H1 (cell line): ENCODE results near the gene DUSP1. TPM values are rescaled to one million over a fixed set of nuclear protein-coding genes. Genes with fewer than 3 reads are reported as not detected.

Experiments used
- EZH2 ChIP-seq: fragments of 200-600 bp; sonication (generic); IDR thresholded peaks from 2 replicates; pipeline ENCODE4 v1.7.1; 2012; ENCODE audit warnings: low read depth, mild to moderate bottlenecking, moderate library complexity, low read length, inconsistent platforms; ENCODE audit not compliant: severe bottlenecking
- FOSL1 ChIP-seq: IDR thresholded peaks from 2 replicates; pipeline ENCODE4 v1.6.1; 2011; ENCODE audit warnings: mild to moderate bottlenecking, low read depth, low read length, moderate library complexity; ENCODE audit not compliant: insufficient read depth
- NANOG ChIP-seq: IDR thresholded peaks from 2 replicates; pipeline ENCODE4 v1.6.1; 2011; ENCODE audit warnings: low read length, low read depth, mild to moderate bottlenecking, inconsistent platforms; ENCODE audit not compliant: insufficient read depth, poor library complexity, severe bottlenecking
- SP2 ChIP-seq: IDR thresholded peaks from 2 replicates; pipeline ENCODE4 v1.6.1; 2012; ENCODE audit warnings: mild to moderate bottlenecking, low read length, inconsistent platforms
- SRF ChIP-seq: IDR thresholded peaks from 2 replicates; pipeline ENCODE4 v1.6.1; 2011; ENCODE audit warnings: mild to moderate bottlenecking, low read depth, low read length, moderate library complexity
- polyA plus RNA-seq, 7 experiments: library from polyadenylated mRNA; depleted of rRNA in 3 of 7; stranded (reverse) in 5 of 7; unstranded in 2 of 7; fragments of >200 nt in 5 of 7; fragments of 200-250 nt in 2 of 7; gene quantifications; 1 replicate in 5 of 7; 2 replicates in 1 of 7; 4 replicates in 1 of 7; pipeline versions ENCODE4 v1.2.1 to v1.2.3, GENCODE V29; 2011 to 2013; ENCODE audit warnings: missing spikeins in 2 of 7, mixed read lengths in 2 of 7
- total RNA-seq: library from RNA; stranded (reverse); fragmentation: NEBNext Ultra II Directional; extraction: Animal tissue kit (Norgen Biotek cat#: 25700); gene quantifications from 2 replicates; pipeline ENCODE4 v1.2.1, GENCODE V29; 2021
- TF ChIP-seq, protein P1 (sequence below): IDR thresholded peaks from 2 replicates; pipeline ENCODE4 v1.6.1; 2012; ENCODE audit warnings: inconsistent platforms

DUSP1 gene
- total and polyA plus RNA-seq, 2 of the 8 experiments (the other 6 are each of a cell fraction or from before 2014, with no cell fraction given) = 6.5 to 11.7 TPM

DNA sequence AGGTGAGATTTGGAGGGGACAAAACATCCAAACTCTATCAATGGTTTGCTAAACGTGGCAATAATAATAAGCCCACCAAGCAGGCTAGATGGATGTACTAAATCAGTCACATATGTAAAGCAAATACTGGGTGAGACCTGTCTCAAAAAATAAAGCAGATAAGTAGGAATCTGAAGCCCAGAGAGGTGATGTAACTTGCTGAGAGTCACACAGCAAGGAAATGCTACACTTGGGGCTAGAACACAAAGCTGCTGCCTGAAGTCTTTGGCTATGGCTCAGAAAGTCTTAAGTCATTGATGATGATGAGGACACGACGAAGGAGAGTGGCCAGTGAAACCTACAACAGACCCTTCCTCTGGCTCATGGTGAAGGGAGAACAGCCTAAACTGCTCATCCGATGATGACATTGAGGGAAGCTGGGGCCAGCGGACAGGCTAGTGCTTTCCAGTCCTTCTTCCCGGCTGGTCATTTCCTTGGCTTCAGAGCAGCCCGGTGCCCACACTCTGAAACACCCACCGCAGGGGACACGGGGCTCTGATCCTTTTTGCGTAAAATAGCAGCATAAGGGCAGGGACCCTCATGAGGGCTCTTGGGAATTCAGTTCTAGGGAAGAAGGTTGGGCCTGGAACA lies 14.1 kb downstream of the DUSP1 start (continued):
- TF ChIP-seq SP2 = no peak
- TF ChIP-seq SRF = no peak
- TF ChIP-seq NANOG = no peak
- TF ChIP-seq, protein P1, sequence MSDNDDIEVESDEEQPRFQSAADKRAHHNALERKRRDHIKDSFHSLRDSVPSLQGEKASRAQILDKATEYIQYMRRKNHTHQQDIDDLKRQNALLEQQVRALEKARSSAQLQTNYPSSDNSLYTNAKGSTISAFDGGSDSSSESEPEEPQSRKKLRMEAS = no peak
- TF ChIP-seq FOSL1 = no peak
- TF ChIP-seq EZH2 = no peak
